Fibroblast of skin of right biceps (primary cell): ENCODE data around the gene PKD1L1.
A peak's percentile ranks its signal among the peaks of the same experiment; 100 is the strongest.
"Not testable (repeated sequence)": the region's sequence is repeated elsewhere in the genome, so short reads cannot be mapped to it uniquely, and the experiment has no call there.

ENCODE experiments used
- DNase-seq: peaks from one replicate; pipeline ENCODE4 v3.0.0-alpha.2; 2013

The PKD1L1 gene

DNA sequence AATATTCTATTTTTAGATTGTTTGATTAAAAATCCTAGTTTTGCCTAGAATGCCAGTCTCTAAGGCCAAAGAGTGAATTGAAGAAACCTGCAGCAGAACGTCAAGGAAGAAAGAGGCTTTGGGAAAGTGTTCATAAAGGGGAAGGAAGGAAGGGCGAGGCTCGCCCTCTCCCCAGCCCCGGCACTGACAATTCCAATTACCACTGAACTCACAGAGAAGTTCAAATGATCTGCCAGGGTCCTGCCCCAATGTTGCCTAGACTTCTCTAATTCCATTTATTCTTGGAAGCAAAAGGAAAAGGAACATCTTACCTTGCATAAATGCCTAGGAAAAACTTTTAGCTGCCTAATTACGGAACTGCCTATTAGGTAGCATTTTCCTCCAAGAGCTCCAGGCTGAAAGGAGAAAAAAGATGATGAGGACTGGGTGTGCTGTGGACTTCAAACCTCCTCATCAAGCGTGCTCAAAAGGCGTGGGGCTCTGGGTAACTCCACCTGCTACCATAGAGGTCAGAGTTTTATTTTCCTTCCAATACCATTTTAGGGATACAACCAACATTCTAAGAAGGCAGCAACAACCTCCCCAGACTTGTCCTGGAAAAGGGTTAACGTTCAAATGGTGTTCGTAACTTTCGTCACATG lies 134.5 kb downstream of the PKD1L1 start:
- DNase-seq: no peak

GRCh38 chr7:47812429-47813136 lies 135.7 kb downstream of the PKD1L1 start:
- DNase-seq: no peak

GRCh38 chr7:47811632-47812380 lies 136.5 kb downstream of the PKD1L1 start:
- DNase-seq: no peak

GRCh38 chr7:47809387-47809786 lies 138.9 kb downstream of the PKD1L1 start:
- no peak for DNase-seq

DNA sequence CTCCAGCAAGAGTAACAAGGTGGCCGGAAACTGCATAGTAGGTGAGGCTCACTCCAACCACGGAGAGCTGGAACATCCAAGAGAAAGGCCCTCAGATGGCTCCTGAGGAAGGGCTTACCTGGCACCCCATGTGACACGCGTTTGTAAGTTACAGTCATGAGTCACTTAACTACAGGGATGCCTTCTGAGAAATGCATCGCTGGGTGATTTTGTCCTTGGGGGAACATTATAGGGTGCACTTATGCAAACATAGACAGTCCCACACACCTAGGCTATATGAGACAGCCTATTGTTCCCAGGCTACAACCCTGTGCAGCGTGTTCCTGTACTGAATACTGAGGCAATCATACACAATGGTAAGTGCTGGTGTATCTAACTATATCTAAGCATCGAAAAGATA lies 139.9 kb downstream of the PKD1L1 start:
- no peak for DNase-seq

DNA sequence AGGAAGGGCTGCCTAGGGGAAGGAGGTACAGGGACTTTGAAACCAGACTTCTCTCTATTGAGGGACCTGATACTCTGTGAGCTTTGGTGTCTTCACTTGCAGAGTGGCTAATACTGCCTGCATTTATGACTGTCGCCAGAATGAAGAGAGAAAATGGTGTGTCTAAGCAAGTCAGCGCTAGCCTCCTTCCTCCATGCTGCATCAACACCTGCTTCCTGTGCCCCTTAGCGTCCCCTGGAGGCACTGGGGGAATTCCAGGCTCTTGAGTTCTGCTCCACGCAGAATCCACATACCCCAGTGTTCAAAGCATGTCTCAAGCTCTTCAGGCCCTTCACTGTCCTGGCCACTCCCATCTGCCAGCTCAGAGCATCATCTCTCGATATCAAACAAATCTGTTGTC lies 140.5 kb downstream of the PKD1L1 start:
- DNase-seq: no peak

DNA sequence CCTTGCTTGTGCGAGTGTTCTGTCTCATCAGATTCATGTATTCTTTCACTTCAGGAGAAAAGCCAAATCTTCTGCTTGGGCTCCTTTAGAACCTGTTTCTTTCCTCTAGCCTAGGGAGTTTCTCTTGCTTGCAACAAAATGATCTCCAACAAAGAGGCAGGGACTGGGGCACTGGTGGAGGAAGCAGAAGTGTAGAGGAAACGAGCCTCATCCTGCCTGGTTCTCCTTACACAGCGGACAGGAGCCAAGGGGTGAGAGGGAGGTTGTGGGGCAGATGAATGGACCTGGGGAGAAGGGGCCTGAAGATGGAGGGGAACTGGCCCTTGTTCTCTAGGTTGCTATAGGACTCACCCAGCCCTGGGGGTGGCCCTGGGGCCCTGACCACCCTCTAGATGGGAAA lies 141.1 kb downstream of the PKD1L1 start:
- DNase-seq: no peak

- DNase-seq: no peak
These were observed 141.6 kb downstream of the PKD1L1 start for GRCh38 chr7:47806701-47807103.

- DNase-seq: peak; percentile 38
These were observed 143.3 kb downstream of the PKD1L1 start for GRCh38 chr7:47804767-47805545.

DNA sequence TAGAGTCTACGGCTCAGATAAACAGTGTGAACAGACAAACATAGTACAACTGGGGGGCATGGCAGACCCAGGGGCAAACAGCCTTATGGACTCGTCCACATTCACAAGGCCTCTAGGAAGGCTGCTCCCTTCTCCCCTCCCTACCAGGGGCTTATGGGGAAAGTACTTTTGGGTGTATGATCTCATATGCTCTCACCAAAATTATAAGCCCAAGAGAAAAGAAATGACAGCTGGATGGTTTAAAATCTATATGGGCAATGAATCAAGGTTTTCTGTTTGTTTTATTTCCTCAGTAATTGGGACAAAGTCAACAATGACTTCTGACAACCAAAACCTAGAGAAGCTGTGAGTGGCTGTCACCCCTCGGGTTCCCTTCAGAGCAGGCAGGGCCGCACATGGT lies 144.4 kb downstream of the PKD1L1 start:
- DNase-seq: no peak

- DNase-seq: no peak
These were observed 145.2 kb downstream of the PKD1L1 start for GRCh38 chr7:47803025-47803424.

DNA sequence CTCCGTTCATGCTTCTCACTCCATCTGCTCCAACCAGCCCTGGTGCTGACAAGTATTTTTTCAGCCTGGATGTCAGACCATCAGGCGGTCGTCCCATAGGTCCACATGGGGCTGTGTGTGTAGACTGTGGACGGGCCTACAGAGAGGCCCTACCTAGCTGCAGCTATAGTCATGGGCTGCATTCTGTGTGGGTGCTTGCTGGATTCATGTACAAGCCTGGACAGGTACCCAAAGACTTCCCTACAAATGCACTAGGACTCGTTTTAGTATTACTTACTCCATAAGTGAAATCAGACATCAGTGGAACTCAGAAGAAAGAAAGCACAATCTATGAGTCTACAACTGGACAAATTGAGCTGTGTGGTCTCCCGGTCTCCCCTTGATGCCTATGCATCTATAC lies 146.8 kb downstream of the PKD1L1 start:
- no peak for DNase-seq

- peak; percentile 50 for DNase-seq
These were observed 148.7 kb downstream of the PKD1L1 start for GRCh38 chr7:47799524-47799923.

GRCh38 chr7:47796347-47796746 lies 151.9 kb downstream of the PKD1L1 start:
- peak; percentile 49 for DNase-seq

GRCh38 chr7:47795631-47796030 lies 152.6 kb downstream of the PKD1L1 start:
- DNase-seq: peak; percentile 98

- DNase-seq: not testable (repeated sequence)
These were observed 153.1 kb downstream of the PKD1L1 start for GRCh38 chr7:47795126-47795525.

- DNase-seq: no peak
These were observed 154.2 kb downstream of the PKD1L1 start for GRCh38 chr7:47794016-47794415.

DNA sequence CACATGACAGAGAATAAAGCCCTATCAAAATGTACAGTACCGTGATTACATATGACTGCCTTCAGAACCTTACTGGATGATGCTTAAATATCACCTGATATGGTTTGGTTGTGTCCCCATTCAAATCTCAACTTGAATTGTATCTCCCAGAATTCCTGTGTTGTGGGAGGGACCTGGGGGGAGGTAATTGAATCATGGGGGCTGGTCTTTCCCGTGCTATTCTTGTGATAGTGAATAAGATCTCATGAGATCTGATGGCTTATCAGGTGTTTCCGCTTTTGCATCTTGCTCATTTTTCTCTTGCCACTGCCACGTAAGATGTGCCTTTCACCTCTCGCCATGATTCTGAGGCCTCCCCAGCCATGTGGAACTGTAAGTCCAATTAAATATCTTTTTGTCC lies 155.1 kb downstream of the PKD1L1 start:
- DNase-seq: not testable (repeated sequence)

DNA sequence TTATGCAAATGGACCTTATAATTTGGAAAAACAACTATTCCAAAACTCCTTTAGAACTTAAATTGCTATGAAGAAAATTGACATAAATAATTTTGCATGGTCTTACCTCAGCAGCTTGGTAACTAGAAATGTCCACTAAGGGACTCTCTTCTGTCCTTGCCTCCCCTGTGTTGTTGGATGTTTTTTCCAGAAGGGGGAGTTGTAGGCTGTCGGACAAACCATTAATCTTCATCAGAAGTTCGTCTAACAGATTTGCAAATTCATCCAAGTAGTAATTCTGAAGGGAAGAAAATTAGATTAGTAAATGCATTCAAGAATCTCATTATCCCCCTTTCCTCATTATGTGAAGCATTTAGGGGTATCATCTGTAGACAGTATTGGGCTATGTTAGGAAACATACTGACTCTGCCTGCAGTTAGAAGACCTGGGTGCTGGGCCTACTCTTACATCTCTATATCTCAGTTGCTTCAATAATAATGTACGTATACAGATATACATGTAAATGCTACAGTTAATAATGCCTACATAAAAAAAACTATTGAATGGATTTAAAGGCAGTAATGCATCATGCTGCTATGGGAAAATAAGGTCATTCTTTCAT lies 155.6 kb downstream of the PKD1L1 start:
- DNase-seq: no peak

- no peak for DNase-seq
These were observed 156.6 kb downstream of the PKD1L1 start for GRCh38 chr7:47791682-47792081.

DNA sequence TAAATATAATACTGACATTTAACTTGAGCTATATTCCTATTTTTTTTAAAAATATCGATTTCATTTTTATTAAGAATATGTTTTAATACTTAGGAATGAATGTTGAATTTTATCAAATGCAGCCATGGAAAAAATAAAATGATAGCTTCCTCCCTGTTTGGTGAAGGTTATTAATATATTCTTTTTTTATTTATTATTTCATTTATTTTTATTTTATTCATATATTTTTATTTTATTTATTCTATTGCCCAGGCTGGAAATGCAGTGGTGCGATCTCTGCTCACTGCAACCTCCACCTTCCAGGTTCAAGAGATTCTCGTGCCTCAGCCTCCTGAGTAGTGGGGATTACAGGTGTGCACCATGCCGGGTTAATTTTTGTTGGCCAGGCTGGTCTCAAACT lies 160.2 kb downstream of the PKD1L1 start:
- no peak for DNase-seq

GRCh38 chr7:47787249-47788069 lies 160.8 kb downstream of the PKD1L1 start:
- peak; percentile 19 for DNase-seq
